Uterus (tissue), 4 donors: ENCODE results near the gene CACNA2D2. TPM values are rescaled to one million over a fixed set of nuclear protein-coding genes. Genes with fewer than 3 reads are reported as not detected.

Experiments used
- DNase-seq, 2 donors: peaks; one replicate each; pipeline ENCODE4 v3.0.0-alpha.2; 2019 to 2020
- H3K27ac ChIP-seq, 2 donors: fragments of 200-600 bp; sonication (generic); 1 replicate in 1 of 2; 2 replicates in 1 of 2; pipeline ENCODE4 v1.5.1; 2016 to 2018
- H3K27me3 ChIP-seq, 2 donors: fragments of 200-600 bp; sonication (generic); one replicate each; pipeline ENCODE4 v1.5.1; 2018 to 2019; ENCODE audit warnings: control low read depth in 1 of 2
- H3K36me3 ChIP-seq, 2 donors: fragments of 200-600 bp; sonication (generic); one replicate each; pipeline ENCODE4 v1.5.1; 2019; ENCODE audit warnings: control low read depth in 1 of 2
- H3K4me1 ChIP-seq, 2 donors: fragments of 200-600 bp; sonication (generic); one replicate each; pipeline ENCODE4 v1.5.1; 2018 to 2019; ENCODE audit warnings: control low read depth in 1 of 2
- H3K4me3 ChIP-seq, 2 donors: fragments of 200-600 bp; sonication (generic); 1 replicate in 1 of 2; 2 replicates in 1 of 2; pipeline ENCODE4 v1.5.1; 2018 to 2019; ENCODE audit warnings: mild to moderate bottlenecking in 1 of 2
- H3K9me3 ChIP-seq, 2 donors: fragments of 200-600 bp; sonication (generic); one replicate each; pipeline ENCODE4 v1.5.1; 2019; ENCODE audit warnings: control low read depth in 1 of 2
- CTCF ChIP-seq, 4 experiments: fragments of 200-600 bp in 2 of 4; fragments of 450-650 bp in 2 of 4; sonication (generic) in 2 of 4; IDR thresholded peaks; one replicate each; pipeline ENCODE4 v1.5.1; 2016 to 2019; ENCODE audit warnings: antibody characterized with exemption in 4 of 4, mild to moderate bottlenecking in 2 of 4, moderate library complexity in 1 of 4
- POLR2A ChIP-seq, 2 donors: fragments of 450-650 bp; IDR thresholded peaks; one replicate each; pipeline ENCODE4 v1.6.1; 2016; ENCODE audit warnings: antibody characterized with exemption in 2 of 2, mild to moderate bottlenecking in 1 of 2, moderate library complexity in 1 of 2
- intact Hi-C: fragments of 100-400 bp; cut with DNase I; formaldehyde crosslinking; loops from one replicate; pipeline ENCODE4 v1.15.1; 2023; ENCODE audit warnings: low total_unique reads
- total RNA-seq, 4 donors: library from RNA; depleted of rRNA in 3 of 4; stranded (reverse); fragments of >200 nt in 3 of 4; gene quantifications; one replicate each; pipeline versions ENCODE4 v1.1.0 to v1.2.4, GENCODE V29; 2014 to 2023
- donor health status: DM: yes; HTN: yes; CAD: no.

Gene CACNA2D2
- total RNA-seq, 4 donors from 2014 or later: under 0.01 to 6.1 (median 5.3) TPM; not detected in 1

- Histone ChIP-seq H3K4me1 (peaks cover 0 to 8% of the 10 kb centered on the region in 2 donors), H3K9me3 (no peaks in the 10 kb centered on the region), H3K36me3 (no peaks in the 10 kb centered on the region), H3K27ac (no peak overlapping the region), H3K4me3 (no peak overlapping the region), H3K27me3 (no peaks in the 10 kb centered on the region)
- TF ChIP-seq POLR2A (IDR thresholded peaks at IDR 0.05): no peak
- peak; percentile 62 to 86 (median 74) for TF ChIP-seq CTCF (IDR thresholded peaks at IDR 0.05)
- intact Hi-C loops: no loop called here
- DNase-seq: peak; percentile 48 to 52
Observed at GRCh38 chr3:50519471-50520089, 16.1 kb upstream of the CACNA2D2 start.

- H3K36me3 ChIP-seq: no peaks in the 10 kb centered on the region
- TF ChIP-seq CTCF (IDR thresholded peaks at IDR 0.05) (no peak), POLR2A (IDR thresholded peaks at IDR 0.05) (no peak)
- peaks cover 0 to 8% of the 10 kb centered on the region in 2 donors for H3K4me1 ChIP-seq
- H3K9me3 ChIP-seq: no peaks in the 10 kb centered on the region
- no peak overlapping the region for H3K27ac ChIP-seq
- no peaks in the 10 kb centered on the region for H3K27me3 ChIP-seq
- no peak overlapping the region for H3K4me3 ChIP-seq
- DNase-seq: no peak
- intact Hi-C loops: no loop called here
Observed at GRCh38 chr3:50518436-50518835, 15.0 kb upstream of the CACNA2D2 start.

GRCh38 chr3:50517721-50518206, 14.3 kb upstream of the CACNA2D2 start:
- Histone ChIP-seq H3K4me3 (no peak overlapping the region), H3K27me3 (no peaks in the 10 kb centered on the region), H3K4me1 (peaks cover 0 to 8% of the 10 kb centered on the region in 2 donors), H3K27ac (no peak overlapping the region), H3K9me3 (no peaks in the 10 kb centered on the region), H3K36me3 (no peaks in the 10 kb centered on the region)
- intact Hi-C loops: no loop called here
- DNase-seq: no peak
- TF ChIP-seq POLR2A (IDR thresholded peaks at IDR 0.05): no peak
- no peak for TF ChIP-seq CTCF (IDR thresholded peaks at IDR 0.05)

- peak overlapping the region; percentile 39 to 52 for H3K27ac ChIP-seq
- intact Hi-C loops: no loop called here
Observed at GRCh38 chr3:50516440-50516871, 13.0 kb upstream of the CACNA2D2 start.

More at GRCh38 chr3:50516440-50516871, 13.0 kb upstream of the CACNA2D2 start:
- H3K36me3 ChIP-seq: no peaks in the 10 kb centered on the region
- H3K4me3 ChIP-seq: no peak overlapping the region
- H3K9me3 ChIP-seq: no peaks in the 10 kb centered on the region
- no peaks in the 10 kb centered on the region for H3K27me3 ChIP-seq
- TF ChIP-seq CTCF (IDR thresholded peaks at IDR 0.05) (no peak), POLR2A (IDR thresholded peaks at IDR 0.05) (no peak)
- DNase-seq: no peak
- peaks cover 0 to 8% of the 10 kb centered on the region in 2 donors for H3K4me1 ChIP-seq
